T-helper 2 cell treated with Interferon-gamma antibody and Interleukin-4, amounts not matched to agents 5 μg/mL and 100 μg/mL, for 36 hours (primary cell): ENCODE data around the gene SALL2.
A peak's percentile ranks its signal among the peaks of the same experiment; 100 is the strongest.
"Not testable (repeated sequence)": the region's sequence is repeated elsewhere in the genome, so short reads cannot be mapped to it uniquely, and the experiment has no call there.

ENCODE experiments used
- DNase-seq: peaks from one replicate; pipeline ENCODE4 v3.0.0; 2021; ENCODE audit warnings: low spot score
- H3K27ac Mint-ChIP-seq: one replicate; pipeline ENCODE4 v1.8.0; 2021; ENCODE audit warnings: mild to moderate bottlenecking, mixed read lengths
- H3K27me3 Mint-ChIP-seq: one replicate; pipeline ENCODE4 v1.8.0; 2021; ENCODE audit warnings: low read depth, mixed read lengths
- H3K36me3 Mint-ChIP-seq: one replicate; pipeline ENCODE4 v1.8.0; 2021; ENCODE audit warnings: low read depth, mixed read lengths
- H3K4me1 Mint-ChIP-seq: one replicate; pipeline ENCODE4 v1.8.0; 2021; ENCODE audit warnings: low read depth, mixed read lengths
- H3K4me3 Mint-ChIP-seq: one replicate; pipeline ENCODE4 v1.8.0; 2022; ENCODE audit warnings: mild to moderate bottlenecking, moderate library complexity, mixed read lengths
- H3K9me3 Mint-ChIP-seq: one replicate; pipeline ENCODE4 v1.8.0; 2021; ENCODE audit warnings: mixed read lengths

SALL2 gene

GRCh38 chr14:21525962-21526671, at the start of gene SALL2:
SALL2 (minus strand) TSS chr14:21526346; CDS start chr14:21526127, 219 bp downstream.
- H3K27ac Mint-ChIP-seq, result peak within 1 kb of the TSS; percentile 69
- peak within 1 kb of the TSS; percentile 85 for H3K4me3 Mint-ChIP-seq
- peaks cover 14% of the 10 kb centered on the region for H3K4me1 Mint-ChIP-seq
- peak; percentile 61 for DNase-seq
- H3K27me3 Mint-ChIP-seq, result peaks cover 3% of the 10 kb centered on the region
- no peaks in the 10 kb centered on the region for H3K36me3 Mint-ChIP-seq
- no peaks in the 10 kb centered on the region for H3K9me3 Mint-ChIP-seq

DNA sequence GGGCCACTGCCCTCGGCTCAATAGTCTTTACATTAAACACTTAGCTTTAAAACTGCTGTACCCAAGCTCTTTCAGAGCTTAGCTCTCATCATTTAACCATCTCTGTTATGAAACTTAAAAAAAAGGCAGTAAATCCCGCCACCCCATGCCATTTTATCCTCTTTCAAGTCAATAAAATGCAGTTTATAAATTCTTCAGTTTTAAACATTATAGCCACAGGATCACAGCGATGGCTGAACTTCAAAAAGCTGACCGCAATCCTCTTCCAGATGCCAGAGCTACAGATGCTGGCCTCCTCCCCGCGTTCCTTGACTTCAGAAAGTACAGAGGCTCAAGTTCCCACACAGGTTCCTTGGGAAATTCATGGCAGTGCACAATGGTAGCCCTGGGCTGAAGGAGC, 49.5 kb upstream of the SALL2 start:
- peaks cover 5% of the 10 kb centered on the region for H3K9me3 Mint-ChIP-seq
- no peaks in the 10 kb centered on the region for H3K36me3 Mint-ChIP-seq
- DNase-seq, result no peak
- no peak overlapping the region for H3K27ac Mint-ChIP-seq
- no peak overlapping the region for H3K4me3 Mint-ChIP-seq
- no peaks in the 10 kb centered on the region for H3K4me1 Mint-ChIP-seq
- H3K27me3 Mint-ChIP-seq, result peaks cover 10% of the 10 kb centered on the region

GRCh38 chr14:21572604-21573003, 46.5 kb upstream of the SALL2 start:
- H3K27ac Mint-ChIP-seq, result no peak overlapping the region
- H3K9me3 Mint-ChIP-seq, result peaks cover 5% of the 10 kb centered on the region

GRCh38 chr14:21558703-21559170, 32.6 kb upstream of the SALL2 start:
- Mint-ChIP-seq H3K4me3 (no peak overlapping the region), H3K4me1 (peaks cover 5% of the 10 kb centered on the region), H3K9me3 (no peaks in the 10 kb centered on the region), H3K27ac (no peak overlapping the region), H3K36me3 (no peaks in the 10 kb centered on the region), H3K27me3 (no peaks in the 10 kb centered on the region)
- no peak for DNase-seq

More at GRCh38 chr14:21572604-21573003, 46.5 kb upstream of the SALL2 start:
- H3K36me3 Mint-ChIP-seq, result no peaks in the 10 kb centered on the region
- H3K4me3 Mint-ChIP-seq, result no peak overlapping the region
- no peaks in the 10 kb centered on the region for H3K4me1 Mint-ChIP-seq
- H3K27me3 Mint-ChIP-seq, result peaks cover 3% of the 10 kb centered on the region
- no peak for DNase-seq

DNA sequence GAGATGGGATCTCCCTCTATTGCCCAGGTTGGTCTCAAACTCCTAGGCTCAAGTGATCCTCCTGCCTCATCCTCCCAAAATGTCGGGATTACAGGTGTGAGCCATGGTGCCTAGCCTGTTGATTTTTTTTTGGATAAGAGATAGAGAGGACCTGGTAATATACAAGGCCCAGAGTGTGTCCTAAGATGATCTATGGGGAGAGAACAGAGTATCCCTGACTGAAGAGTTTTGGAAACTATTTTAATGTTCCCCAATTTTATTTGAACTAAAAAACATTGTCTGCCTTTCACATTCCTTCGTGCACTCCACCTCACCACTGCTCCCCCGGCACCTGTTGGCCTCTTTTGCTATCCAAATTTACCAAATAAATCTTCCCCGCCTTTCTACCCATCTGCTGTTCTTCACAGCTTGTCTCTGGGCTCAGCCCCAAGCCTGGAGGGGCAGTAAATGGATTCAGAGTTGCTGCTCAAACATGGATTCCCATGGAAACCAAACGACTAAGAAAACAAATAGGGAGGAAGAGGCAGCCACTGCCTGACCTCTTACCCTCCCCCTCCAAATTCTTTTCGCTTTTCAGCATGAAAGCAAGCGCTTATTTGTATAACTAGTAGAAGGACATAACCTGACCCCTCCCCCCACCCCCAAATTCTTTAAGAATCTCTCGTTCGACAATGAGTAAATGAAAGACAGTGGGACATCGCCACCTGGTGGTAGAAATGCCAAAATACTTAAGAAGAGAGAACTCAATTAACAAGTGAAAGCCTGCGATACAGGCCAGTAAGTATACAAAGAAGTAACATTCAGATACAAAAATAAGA, 31.1 kb upstream of the SALL2 start:
- Mint-ChIP-seq H3K36me3 (no peaks in the 10 kb centered on the region), H3K9me3 (no peaks in the 10 kb centered on the region), H3K4me1 (peaks cover 5% of the 10 kb centered on the region)

GRCh38 chr14:21556378-21557083, 30.4 kb upstream of the SALL2 start:
- Mint-ChIP-seq H3K27ac (no peak overlapping the region), H3K4me3 (no peak overlapping the region), H3K9me3 (no peaks in the 10 kb centered on the region), H3K36me3 (no peaks in the 10 kb centered on the region), H3K4me1 (peaks cover 5% of the 10 kb centered on the region), H3K27me3 (no peaks in the 10 kb centered on the region)
- DNase-seq, result no peak

More for the DNA sequence above, 31.1 kb upstream of the SALL2 start:
- H3K4me3 Mint-ChIP-seq, result peak overlapping the region; percentile 37
- peak overlapping the region; percentile 1 for H3K27ac Mint-ChIP-seq
- no peaks in the 10 kb centered on the region for H3K27me3 Mint-ChIP-seq
- peak; percentile 57 for DNase-seq

DNA sequence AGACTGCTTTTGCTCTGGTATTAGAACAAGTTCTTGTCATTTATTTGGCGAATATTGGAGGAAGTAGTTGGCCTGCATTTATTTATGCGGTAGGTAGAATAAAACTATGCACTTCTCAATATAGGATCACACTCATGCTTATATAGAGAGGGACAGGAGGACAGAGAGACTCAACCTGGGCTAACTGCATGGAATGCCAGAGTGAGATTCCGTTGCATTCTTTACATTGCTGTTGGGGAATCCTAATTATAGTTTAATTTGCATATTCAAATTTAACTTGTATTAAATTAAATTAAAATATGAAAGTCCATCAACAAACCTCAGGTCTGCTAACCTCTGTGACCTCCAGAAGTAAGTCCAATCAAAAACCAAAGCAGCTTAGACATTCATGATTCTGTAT, 27.1 kb upstream of the SALL2 start:
- H3K9me3 Mint-ChIP-seq, result no peaks in the 10 kb centered on the region
- H3K36me3 Mint-ChIP-seq, result no peaks in the 10 kb centered on the region

GRCh38 chr14:21544588-21544987, 18.4 kb upstream of the SALL2 start:
- not testable (repeated sequence) for H3K27ac Mint-ChIP-seq, H3K27me3 Mint-ChIP-seq, DNase-seq, H3K9me3 Mint-ChIP-seq, H3K4me1 Mint-ChIP-seq, H3K4me3 Mint-ChIP-seq, H3K36me3 Mint-ChIP-seq

More for the DNA sequence above, 27.1 kb upstream of the SALL2 start:
- H3K27me3 Mint-ChIP-seq, result no peaks in the 10 kb centered on the region
- no peak overlapping the region for H3K27ac Mint-ChIP-seq
- no peak overlapping the region for H3K4me3 Mint-ChIP-seq
- H3K4me1 Mint-ChIP-seq, result peaks cover 5% of the 10 kb centered on the region
- DNase-seq, result no peak

DNA sequence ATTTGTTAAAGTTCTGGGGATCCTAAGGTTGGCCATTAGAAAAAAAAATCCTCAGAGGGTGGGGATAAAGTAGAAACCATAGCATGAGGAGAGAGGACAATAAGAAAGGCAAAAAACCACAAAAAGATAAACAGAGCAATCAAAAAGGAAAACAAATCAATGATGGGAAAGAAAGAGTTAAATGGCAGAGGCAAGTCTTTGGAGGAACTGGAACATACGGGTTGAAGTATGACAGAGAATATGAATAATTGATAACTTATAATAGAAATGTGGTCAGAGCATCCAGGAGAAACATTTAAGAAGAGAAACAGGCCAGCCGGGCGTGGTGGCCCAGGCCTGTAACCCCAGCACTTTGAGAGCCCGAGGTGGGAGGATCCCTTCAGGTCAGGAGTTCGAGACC, 17.8 kb upstream of the SALL2 start:
- H3K27me3 Mint-ChIP-seq, result peaks cover 10% of the 10 kb centered on the region
- no peaks in the 10 kb centered on the region for H3K36me3 Mint-ChIP-seq
- no peaks in the 10 kb centered on the region for H3K4me1 Mint-ChIP-seq
- no peak for DNase-seq
- no peak overlapping the region for H3K4me3 Mint-ChIP-seq
- H3K9me3 Mint-ChIP-seq, result no peaks in the 10 kb centered on the region
- H3K27ac Mint-ChIP-seq, result no peak overlapping the region

DNA sequence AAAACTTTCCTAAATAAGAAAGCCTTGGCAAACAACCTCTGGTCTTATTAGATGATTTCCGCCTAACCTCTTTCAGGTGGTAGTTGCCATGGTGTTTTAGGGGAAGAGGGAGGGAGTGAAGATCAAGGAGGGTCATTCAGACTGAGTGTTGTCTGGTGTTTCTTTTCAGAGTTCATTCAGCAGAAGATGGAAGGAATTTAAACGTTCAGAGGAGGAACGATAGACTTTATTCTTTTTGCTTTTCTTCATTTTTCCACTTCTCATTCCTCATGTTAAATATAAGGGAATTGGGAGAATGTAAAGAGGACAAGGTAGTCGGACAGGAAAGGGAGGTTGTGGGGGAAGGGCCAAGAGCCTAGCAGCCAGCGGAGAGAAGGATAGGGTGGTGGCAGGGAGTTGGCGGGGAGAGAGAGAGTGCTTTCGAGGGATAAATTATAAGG, 17.4 kb upstream of the SALL2 start:
- H3K4me3 Mint-ChIP-seq, result no peak overlapping the region
- peaks cover 14% of the 10 kb centered on the region for H3K27me3 Mint-ChIP-seq
- H3K9me3 Mint-ChIP-seq, result no peaks in the 10 kb centered on the region
- H3K4me1 Mint-ChIP-seq, result no peaks in the 10 kb centered on the region
- no peak overlapping the region for H3K27ac Mint-ChIP-seq
- no peak for DNase-seq
- no peaks in the 10 kb centered on the region for H3K36me3 Mint-ChIP-seq

DNA sequence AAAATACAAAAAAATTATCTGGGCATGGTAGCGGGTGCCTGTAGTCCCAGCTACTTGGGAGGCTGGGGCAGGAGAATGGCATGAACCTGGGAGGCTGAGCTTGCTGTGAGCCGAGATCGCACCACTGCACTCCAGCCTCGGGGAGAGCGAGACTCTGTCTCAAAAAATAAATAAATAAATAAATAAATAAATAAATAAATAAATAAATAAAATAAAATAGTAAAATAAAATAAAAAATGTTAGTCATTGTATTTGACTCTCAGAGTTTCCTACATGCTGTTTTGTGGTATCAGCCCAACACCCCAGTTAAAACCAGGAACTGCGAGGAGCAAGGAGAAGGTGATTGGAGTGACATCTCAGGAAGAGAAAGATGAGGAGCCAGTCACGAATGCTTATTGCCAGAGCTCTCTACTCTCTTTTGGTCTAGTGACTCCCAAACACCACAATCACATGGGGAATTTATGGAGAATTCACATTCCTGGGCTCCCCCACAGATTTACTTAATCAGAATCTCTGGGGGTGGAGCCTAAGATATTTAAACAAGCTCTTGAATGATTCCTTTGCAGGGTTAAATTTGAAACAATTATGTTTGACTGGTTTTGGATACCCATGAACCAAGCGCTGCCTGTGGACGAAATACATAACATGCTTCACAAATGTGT, 15.4 kb upstream of the SALL2 start:
- Mint-ChIP-seq H3K36me3 (no peaks in the 10 kb centered on the region), H3K9me3 (no peaks in the 10 kb centered on the region), H3K4me3 (no peak overlapping the region), H3K27ac (no peak overlapping the region), H3K4me1 (peaks cover 4% of the 10 kb centered on the region), H3K27me3 (peaks cover 29% of the 10 kb centered on the region)
- no peak for DNase-seq

GRCh38 chr14:21539189-21539940, 13.2 kb upstream of the SALL2 start:
- no peaks in the 10 kb centered on the region for H3K36me3 Mint-ChIP-seq
- H3K9me3 Mint-ChIP-seq, result no peaks in the 10 kb centered on the region
- no peak overlapping the region for H3K27ac Mint-ChIP-seq
- no peak overlapping the region for H3K4me3 Mint-ChIP-seq
- peaks cover 51% of the 10 kb centered on the region for H3K27me3 Mint-ChIP-seq
- no peak for DNase-seq
- H3K4me1 Mint-ChIP-seq, result peaks cover 6% of the 10 kb centered on the region

- no peaks in the 10 kb centered on the region for H3K9me3 Mint-ChIP-seq
- no peak overlapping the region for H3K4me3 Mint-ChIP-seq
- H3K4me1 Mint-ChIP-seq, result peaks cover 6% of the 10 kb centered on the region
- H3K36me3 Mint-ChIP-seq, result no peaks in the 10 kb centered on the region
- peaks cover 60% of the 10 kb centered on the region for H3K27me3 Mint-ChIP-seq
- no peak overlapping the region for H3K27ac Mint-ChIP-seq
- no peak for DNase-seq
Measured at GRCh38 chr14:21537090-21537424, 10.9 kb upstream of the SALL2 start.
